ENCODE results near the gene SCUBE1. TPM values are rescaled to one million over a fixed set of nuclear protein-coding genes. Genes with fewer than 3 reads are reported as not detected.

The SCUBE1 gene
- total and polyA plus RNA-seq, 2 of the 8 experiments (the other 6 are each of a cell fraction or from before 2014, with no cell fraction given): 2.3 to 4.9 TPM

GRCh38 chr22:43331698-43332097 is 11.5 kb downstream of the SCUBE1 start:
- Histone ChIP-seq H3K56ac (replicated peaks; ENCODE audit: insufficient read length, low read depth, low read length) (no peak overlapping the region), H2BK15ac (ENCODE audit: low read length) (no peak overlapping the region), H3K9me3 (ENCODE audit: insufficient read depth in 2 of 2, low read depth in 1 of 2, low read length in 1 of 2) (no peaks in the 10 kb centered on the region), H3K27ac (ENCODE audit: low read depth, low read length) (no peak overlapping the region), H4K5ac (ENCODE audit: insufficient read length, low read depth, low read length) (no peak overlapping the region), H3K79me2 (ENCODE audit: control insufficient read depth in 1 of 2, insufficient read depth in 2 of 2, low read length in 2 of 2) (no peaks in the 10 kb centered on the region), H4K91ac (replicated peaks; ENCODE audit: insufficient read length, low read length) (no peak overlapping the region), H4K20me1 (replicated peaks in 1 of 2; ENCODE audit: control insufficient read depth in 1 of 2, insufficient read depth in 2 of 2, low read length in 2 of 2) (peaks cover 0 to 2% of the 10 kb centered on the region in 2 experiments), H2AK5ac (ENCODE audit: low read depth, low read length) (no peak overlapping the region), H3K4me1 (replicated peaks in 1 of 4; ENCODE audit: control insufficient read depth in 3 of 4, insufficient read depth in 4 of 4, low read length in 3 of 4) (peaks cover 0 to 7% (median 3%) of the 10 kb centered on the region in 4 experiments; a peak in 2 of 7 replicates), H2BK120ac (replicated peaks; ENCODE audit: low read depth, low read length) (no peak overlapping the region), H3K18ac (ENCODE audit: extremely low read depth, low read length) (no peak overlapping the region), H2AFZ (ENCODE audit: low read length) (no peak overlapping the region), H2BK20ac (ENCODE audit: low read length) (no peak overlapping the region), H3K36me3 (ENCODE audit: control insufficient read depth in 2 of 4, insufficient read depth in 4 of 4, low read length in 3 of 4) (no peaks in the 10 kb centered on the region; a peak in 1 of 8 replicates), H3K4ac (replicated peaks; ENCODE audit: insufficient read length, low read depth, low read length) (no peak overlapping the region), H3K23me2 (ENCODE audit: low read depth, low read length) (peaks cover 4% of the 10 kb centered on the region; the same call in 1 of the 2 replicates), H3K9ac (replicated peaks in 1 of 4; ENCODE audit: extremely low read depth in 1 of 4, low read depth in 3 of 4, low read length in 3 of 4) (no peak overlapping the region), H3K27me3 (replicated peaks in 1 of 4; ENCODE audit: control insufficient read depth in 3 of 4, extremely low read depth in 1 of 4, insufficient read depth in 3 of 4, low read length in 3 of 4) (no peaks in the 10 kb centered on the region), H3K79me1 (ENCODE audit: low read depth, low read length) (no peaks in the 10 kb centered on the region), H3K23ac (ENCODE audit: insufficient read length) (no peak overlapping the region), H4K8ac (ENCODE audit: extremely low read depth, insufficient read depth, low read length) (no peak overlapping the region), H3K14ac (ENCODE audit: insufficient read length) (no peak overlapping the region), H2BK12ac (ENCODE audit: low read depth, low read length) (no peak overlapping the region), H2BK5ac (ENCODE audit: low read depth, low read length) (no peak overlapping the region), H3K4me2 (ENCODE audit: insufficient read depth in 1 of 2, low read depth in 2 of 2, low read length in 2 of 2) (no peak overlapping the region), H3K4me3 (ENCODE audit: extremely low read depth in 1 of 4, insufficient read depth in 2 of 4, low read depth in 3 of 4, low read length in 4 of 4) (no peak overlapping the region)
- ChIA-PET POLR2A (ENCODE audit: partially characterized antibody) (no interaction called here), CTCF (ENCODE audit: partially characterized antibody) (interaction anchor here (0.6 to 5.8 kb wide), 10 partner anchors 12 to 100 kb away, joined by 3 to 26 read pairs (median 4); partner anchors contain the start of gene SCUBE1)
- no peak for DNase-seq (ENCODE audit: low read depth in 1 of 2, low spot score in 2 of 2)
- TF ChIP-seq POLR2A (IDR thresholded peaks at IDR 0.05; ENCODE audit: control extremely low read depth in 1 of 2, low read depth in 2 of 2, low read length in 2 of 2): no peak
- no peak for FAIRE-seq
- 94% methylated on average over 9 of the region's 9 CpGs; no CpG with 5 or more reads in 1 of the 2 experiments for WGBS, 2 experiments (ENCODE audit: extremely low coverage in 1 of 2, insufficient coverage in 1 of 2, insufficient read length in 1 of 2, insufficient replicate concordance in 2 of 2, low coverage in 1 of 2, low lambda C conversion rate in 2 of 2, missing lambda C conversion rate in 1 of 2)
